Neutrophil (primary cell): Measurements from ENCODE around the gene RNF123.

Experiments
- H3K27ac ChIP-seq: fragments of 200-600 bp; sonication (generic); 2 replicates; pipeline ENCODE4 v1.5.1; 2016; ENCODE audit warnings: mild to moderate bottlenecking, moderate library complexity
- H3K27me3 ChIP-seq: fragments of 200-600 bp; sonication (generic); 2 replicates; pipeline ENCODE4 v1.6.0; 2016; ENCODE audit warnings: mild to moderate bottlenecking
- H3K36me3 ChIP-seq: fragments of 200-600 bp; sonication (generic); 2 replicates; pipeline ENCODE4 v1.5.1; 2017
- H3K4me1 ChIP-seq, 2 experiments: fragments of 200-600 bp in 1 of 2; sonication (generic) in 1 of 2; 1 replicate in 1 of 2; 2 replicates in 1 of 2; pipeline versions ENCODE4 v1.5.1 to v1.6.1; 2013 to 2016; ENCODE audit warnings: low read depth in 1 of 2, low read length in 1 of 2, mild to moderate bottlenecking in 1 of 2, moderate library complexity in 1 of 2; ENCODE audit not compliant: control insufficient read depth in 1 of 2, insufficient read depth in 1 of 2
- H3K4me3 ChIP-seq, 2 experiments: fragments of 200-600 bp in 1 of 2; sonication (generic) in 1 of 2; 1 replicate in 1 of 2; 2 replicates in 1 of 2; pipeline ENCODE4 v1.5.1; 2013 to 2016; ENCODE audit warnings: low read depth in 1 of 2, low read length in 1 of 2, mild to moderate bottlenecking in 1 of 2, moderate library complexity in 1 of 2
- H3K9me3 ChIP-seq: fragments of 200-600 bp; sonication (generic); 2 replicates; pipeline ENCODE4 v1.5.1; 2016
- TF ChIP-seq, protein P1 (sequence below): fragments of 200-600 bp; sonication (generic); IDR thresholded peaks from 2 replicates; pipeline ENCODE4 v1.5.1; 2016; ENCODE audit warnings: antibody characterized with exemption

The RNF123 gene

DNA sequence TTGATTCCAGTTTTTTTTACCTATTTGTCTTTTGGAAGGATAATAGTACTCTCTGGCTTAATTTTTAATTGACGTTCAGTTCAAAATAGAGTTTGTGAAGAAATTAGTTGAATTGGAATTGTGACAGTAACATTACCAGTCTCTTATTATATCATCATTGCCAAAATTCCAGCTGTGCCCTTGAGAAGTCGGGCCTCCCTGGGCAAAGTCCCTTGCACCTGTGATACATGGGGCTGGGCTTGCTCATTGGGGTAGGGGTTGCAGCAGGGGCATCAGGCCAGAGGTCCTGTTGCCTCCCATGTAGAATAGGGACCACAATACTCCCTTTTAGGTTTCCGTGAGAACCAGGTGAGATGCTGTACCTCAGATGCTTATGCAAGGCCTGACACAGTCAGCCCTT lies 43.1 kb upstream of the RNF123 start:
- Histone ChIP-seq H3K27me3 (peaks cover under 1% of the 10 kb centered on the region), H3K36me3 (no peaks in the 10 kb centered on the region), H3K9me3 (no peaks in the 10 kb centered on the region), H3K4me3 (no peak overlapping the region), H3K27ac (no peak overlapping the region), H3K4me1 (no peaks in the 10 kb centered on the region)
- TF ChIP-seq, protein P1, sequence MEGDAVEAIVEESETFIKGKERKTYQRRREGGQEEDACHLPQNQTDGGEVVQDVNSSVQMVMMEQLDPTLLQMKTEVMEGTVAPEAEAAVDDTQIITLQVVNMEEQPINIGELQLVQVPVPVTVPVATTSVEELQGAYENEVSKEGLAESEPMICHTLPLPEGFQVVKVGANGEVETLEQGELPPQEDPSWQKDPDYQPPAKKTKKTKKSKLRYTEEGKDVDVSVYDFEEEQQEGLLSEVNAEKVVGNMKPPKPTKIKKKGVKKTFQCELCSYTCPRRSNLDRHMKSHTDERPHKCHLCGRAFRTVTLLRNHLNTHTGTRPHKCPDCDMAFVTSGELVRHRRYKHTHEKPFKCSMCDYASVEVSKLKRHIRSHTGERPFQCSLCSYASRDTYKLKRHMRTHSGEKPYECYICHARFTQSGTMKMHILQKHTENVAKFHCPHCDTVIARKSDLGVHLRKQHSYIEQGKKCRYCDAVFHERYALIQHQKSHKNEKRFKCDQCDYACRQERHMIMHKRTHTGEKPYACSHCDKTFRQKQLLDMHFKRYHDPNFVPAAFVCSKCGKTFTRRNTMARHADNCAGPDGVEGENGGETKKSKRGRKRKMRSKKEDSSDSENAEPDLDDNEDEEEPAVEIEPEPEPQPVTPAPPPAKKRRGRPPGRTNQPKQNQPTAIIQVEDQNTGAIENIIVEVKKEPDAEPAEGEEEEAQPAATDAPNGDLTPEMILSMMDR, result no peak

DNA sequence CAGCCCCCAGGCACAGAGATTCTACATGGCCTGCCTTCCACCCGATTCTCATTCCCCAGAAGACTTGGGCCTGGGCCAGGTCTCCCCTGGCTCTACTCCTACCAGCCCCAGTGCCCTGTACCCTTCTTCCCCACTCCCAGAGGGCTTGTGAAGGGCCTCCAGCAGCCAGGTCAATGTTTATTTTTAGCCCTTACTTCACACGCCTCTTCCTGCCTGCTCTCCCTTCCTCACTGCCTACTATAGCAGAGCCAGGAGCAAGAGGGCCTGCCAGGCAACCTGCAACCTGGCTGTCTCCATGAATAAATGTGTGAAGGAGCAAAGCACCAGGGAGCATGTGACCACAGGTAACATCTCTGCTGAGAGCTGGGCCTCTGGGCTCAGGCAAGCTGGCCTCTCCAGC lies 41.6 kb upstream of the RNF123 start:
- Histone ChIP-seq H3K27ac (no peak overlapping the region), H3K36me3 (no peaks in the 10 kb centered on the region), H3K4me3 (no peak overlapping the region), H3K27me3 (no peaks in the 10 kb centered on the region), H3K4me1 (no peaks in the 10 kb centered on the region), H3K9me3 (no peaks in the 10 kb centered on the region)
- TF ChIP-seq, protein P1, result no peak

DNA sequence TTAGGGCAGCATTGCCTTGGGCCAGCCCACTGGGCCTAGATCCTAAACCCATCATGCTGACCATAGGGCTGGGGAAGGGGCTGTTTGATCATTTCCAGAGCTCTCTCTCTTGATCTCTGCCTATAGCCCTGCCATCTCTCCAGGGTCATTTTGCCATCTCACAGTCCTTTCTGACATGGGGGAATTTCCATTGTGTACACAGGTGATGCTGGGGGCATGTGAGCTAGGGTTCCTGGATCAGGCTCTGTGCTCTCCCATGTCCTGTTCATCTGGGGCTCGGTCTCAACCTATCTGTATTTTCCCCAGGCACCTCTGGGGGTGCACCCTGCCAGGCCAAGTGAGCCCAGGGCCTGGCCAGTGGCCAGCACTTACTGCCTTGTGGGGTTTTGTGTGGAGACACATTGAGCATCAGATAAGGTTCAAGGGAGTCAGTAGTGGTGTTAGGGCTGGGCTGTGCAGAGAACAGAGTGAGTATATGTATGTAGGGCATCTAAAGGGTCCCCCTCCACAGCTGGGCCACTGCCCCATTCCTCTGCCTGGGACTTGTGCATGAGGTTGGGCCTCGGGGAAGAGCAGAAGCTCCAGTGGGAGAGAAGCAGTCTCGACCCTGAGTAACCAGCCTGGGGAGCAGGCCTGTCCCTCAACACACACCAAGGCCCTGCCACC lies 40.9 kb upstream of the RNF123 start:
- H3K27me3 ChIP-seq, result no peaks in the 10 kb centered on the region
- TF ChIP-seq, protein P1, result no peak
- no peaks in the 10 kb centered on the region for H3K9me3 ChIP-seq
- H3K27ac ChIP-seq, result no peak overlapping the region
- H3K4me1 ChIP-seq, result no peaks in the 10 kb centered on the region
- no peak overlapping the region for H3K4me3 ChIP-seq
- no peaks in the 10 kb centered on the region for H3K36me3 ChIP-seq

DNA sequence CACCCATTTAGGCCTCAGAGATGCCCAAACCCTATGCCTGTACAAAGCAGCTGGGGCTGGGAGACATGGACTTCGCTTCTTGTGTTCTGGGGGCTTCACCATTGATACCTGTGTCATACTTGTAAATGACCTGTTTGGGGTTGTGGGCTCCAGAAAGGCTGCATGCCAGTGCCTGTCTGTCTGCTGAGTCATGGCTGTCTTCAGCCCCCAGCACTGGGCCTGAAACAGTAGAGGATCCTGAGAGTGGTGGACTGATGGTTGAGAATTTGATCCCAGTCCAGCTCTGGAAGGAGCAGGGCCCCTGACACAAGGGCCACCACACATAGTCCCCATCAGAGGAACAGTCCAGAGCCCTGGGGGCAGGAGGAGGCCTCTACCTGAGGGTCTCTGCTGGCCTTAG lies 39.8 kb upstream of the RNF123 start:
- Histone ChIP-seq H3K36me3 (no peaks in the 10 kb centered on the region), H3K27ac (no peak overlapping the region), H3K9me3 (no peaks in the 10 kb centered on the region), H3K27me3 (no peaks in the 10 kb centered on the region), H3K4me3 (no peak overlapping the region), H3K4me1 (no peaks in the 10 kb centered on the region)
- TF ChIP-seq, protein P1, result no peak

DNA sequence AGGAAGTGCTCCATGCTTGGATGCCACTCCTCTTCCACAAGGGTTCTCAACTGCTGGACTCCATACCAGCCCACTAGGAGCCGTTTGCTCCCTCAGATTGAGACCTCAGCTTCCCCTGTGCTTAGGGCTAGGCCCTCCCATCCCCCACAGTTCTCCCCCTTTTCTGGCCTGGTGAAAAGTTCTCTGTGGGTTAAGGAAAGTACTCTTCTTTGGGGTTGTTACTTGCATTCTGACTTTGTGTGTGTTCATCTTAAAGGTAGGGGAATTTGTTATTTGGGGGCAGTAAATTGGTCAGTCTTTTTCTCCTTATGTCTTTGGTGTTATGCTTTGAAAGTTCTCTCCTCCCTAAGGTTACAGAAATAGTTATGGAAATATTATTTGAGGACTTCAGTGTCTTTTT lies 39.2 kb upstream of the RNF123 start:
- Histone ChIP-seq H3K27me3 (no peaks in the 10 kb centered on the region), H3K36me3 (no peaks in the 10 kb centered on the region), H3K9me3 (no peaks in the 10 kb centered on the region), H3K4me1 (no peaks in the 10 kb centered on the region), H3K27ac (no peak overlapping the region), H3K4me3 (no peak overlapping the region)
- TF ChIP-seq, protein P1, result no peak
